GM19463 (cell line): ENCODE results near the gene TSKS.
"Not testable (repeated sequence)": the region's sequence is repeated elsewhere in the genome, so short reads cannot be mapped to it uniquely, and the experiment has no call there.

Experiments
- ATAC-seq: cut with Tn5 transposase; IDR thresholded peaks from one replicate; pipeline ENCODE4 v1.9.1; 2021; ENCODE audit warnings: mild to moderate bottlenecking, moderate library complexity; ENCODE audit not compliant: unreplicated experiment

Gene TSKS

GRCh38 chr19:49727217-49728030 is 35.7 kb downstream of the TSKS start:
- ATAC-seq: no peak

DNA sequence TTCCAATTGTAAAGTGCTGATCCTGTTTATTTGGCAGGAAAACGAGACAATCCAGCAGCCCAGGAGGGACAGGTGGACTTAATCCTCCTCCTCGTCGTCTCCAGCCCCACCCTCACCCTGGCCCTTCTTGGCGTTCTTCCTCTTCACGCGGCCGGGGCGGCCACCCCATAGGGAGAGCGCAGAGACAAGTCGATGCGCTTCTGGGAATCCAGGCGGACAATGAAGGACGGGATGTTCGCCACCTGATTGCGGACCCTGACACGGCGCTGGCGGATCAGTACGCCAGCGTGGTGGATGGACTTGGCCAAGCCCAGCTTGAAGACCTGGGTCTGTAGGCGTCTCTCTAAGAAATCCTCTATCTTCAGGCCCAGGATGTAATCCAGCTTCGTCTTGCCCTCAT is 43.7 kb downstream of the TSKS start:
- not testable (repeated sequence) for ATAC-seq

DNA sequence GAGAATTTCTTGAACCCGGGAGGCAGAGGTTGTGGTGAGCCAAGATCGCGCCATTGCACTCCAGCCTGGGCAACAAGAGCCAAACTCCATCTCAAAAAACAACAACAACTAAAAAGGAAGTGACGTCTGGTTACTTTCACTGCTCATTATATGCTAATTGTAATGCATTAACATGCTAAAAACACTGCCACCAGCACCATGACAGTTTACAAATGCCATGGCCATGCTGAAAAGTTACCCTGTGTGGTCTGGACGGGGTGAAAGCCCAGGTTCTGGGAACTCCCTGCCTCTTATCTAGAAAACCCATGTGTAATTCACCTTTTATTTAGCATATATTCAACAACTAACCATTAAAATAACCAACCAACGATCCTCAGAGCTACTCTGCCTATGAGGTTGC is 44.1 kb downstream of the TSKS start:
- no peak for ATAC-seq

DNA sequence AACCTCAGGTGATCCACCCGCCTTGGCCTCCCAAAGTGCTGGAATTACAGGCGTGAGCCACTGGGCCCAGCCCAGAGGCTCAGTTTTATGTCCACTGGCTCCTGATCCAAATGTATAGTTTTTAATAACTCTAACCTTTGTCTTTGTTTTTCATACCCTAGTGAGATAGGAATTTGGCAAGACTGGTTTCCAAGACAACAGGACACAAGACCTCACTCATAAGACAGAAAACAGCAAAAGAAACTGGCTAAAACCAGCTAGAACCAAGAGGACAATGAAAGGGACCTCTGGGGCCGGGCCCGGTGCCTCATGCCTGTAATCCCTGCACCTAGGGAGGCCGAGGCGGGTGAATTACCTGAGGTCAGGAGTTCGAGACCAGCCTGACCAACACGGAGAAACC is 44.6 kb downstream of the TSKS start:
- no peak for ATAC-seq

DNA sequence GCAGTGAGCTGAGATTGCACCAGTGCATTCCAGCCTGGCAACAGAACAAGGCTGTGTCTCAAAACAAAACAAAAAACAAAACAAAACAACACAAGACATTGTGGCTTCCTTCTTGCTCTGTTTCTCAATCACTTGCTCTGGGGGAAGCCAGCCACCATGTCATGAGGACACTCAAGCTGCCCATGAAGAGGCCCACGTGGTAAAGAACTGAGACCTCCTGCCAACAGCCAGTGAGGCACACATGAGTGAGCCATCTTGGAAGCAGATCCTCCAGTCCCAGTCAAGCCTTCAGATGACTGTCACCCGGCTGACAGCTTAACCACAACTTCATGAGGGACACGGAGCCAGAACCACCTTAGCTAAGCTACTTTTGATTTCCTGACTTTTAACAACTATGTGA is 47.0 kb downstream of the TSKS start:
- ATAC-seq: no peak

DNA sequence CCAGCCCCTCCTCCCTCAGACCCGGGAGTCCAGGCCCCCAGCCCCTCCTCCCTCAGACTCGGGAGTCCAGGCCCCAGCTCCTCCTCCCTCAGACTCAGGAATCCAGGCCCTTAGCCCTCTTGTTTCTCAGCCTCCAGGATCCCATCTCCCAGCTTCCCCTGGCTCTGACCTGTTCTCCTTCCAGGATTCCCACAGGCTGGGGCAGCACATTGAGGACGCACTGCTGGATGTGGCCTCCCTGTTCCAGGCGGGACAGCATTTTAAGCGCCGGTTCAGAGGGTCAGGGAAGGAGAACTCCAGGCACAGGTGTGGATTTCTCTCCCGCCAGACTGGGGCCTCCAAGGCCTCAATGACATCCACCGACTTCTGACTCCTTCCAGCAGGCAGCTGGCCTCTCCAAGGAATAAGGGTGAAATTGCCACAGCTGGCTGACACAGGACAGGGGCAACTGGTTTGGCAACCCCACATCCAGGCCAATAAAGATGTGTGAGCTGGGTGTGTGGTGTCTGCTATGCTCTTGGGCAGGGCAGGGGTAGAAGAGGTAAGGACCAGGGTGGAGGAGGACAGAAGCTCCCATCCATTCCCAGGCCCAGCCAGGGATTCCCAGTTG is 49.8 kb downstream of the TSKS start:
- ATAC-seq: no peak

DNA sequence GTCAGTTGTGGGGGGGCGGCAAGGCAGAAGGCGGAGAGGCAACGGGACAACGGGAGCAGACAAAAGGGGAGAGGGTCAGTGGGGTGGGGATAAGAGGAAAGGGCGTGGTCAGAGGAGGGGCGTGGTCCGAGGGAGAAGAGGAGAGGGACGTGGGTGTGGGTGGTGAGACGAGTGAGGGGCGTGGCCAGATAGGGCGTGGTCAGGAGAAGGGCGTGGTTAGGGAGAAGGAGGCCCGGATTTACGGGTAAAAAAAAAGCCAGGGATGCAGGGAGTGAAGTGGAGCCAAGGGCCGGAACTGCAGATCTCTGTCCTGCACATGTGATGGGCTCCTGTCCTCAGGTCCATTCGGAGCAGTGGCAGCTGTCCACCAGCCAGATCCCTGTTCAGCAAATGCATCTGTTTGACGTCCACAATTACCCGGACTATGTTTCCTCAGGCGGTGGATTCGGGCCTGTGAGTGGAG is 50.7 kb downstream of the TSKS start:
- ATAC-seq: no peak

DNA sequence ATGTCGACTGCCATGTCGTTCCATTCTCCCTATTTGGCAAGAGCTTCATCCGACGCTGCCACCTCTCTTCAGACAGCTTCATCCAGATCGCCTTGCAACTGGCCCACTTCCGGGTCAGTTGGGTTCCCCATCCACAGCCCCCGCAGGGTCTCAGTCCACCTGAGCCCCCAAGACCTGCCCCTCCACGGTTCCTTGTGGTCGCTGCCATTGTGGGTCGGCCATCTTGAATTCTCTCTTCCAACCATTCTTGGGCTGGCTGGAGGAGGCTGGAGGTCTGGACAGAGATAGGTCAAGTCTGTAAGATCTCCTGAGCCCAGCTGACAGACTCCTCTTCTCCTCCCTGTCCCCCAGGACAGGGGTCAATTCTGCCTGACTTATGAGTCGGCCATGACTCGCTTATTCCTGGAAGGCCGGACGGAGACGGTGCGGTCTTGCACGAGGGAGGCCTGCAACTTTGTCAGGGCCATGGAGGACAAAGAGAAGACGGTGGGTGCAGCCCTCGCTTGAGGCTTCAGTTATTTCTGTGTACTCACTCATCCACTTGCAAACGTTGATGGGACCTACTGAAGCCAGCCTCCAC is 52.6 kb downstream of the TSKS start:
- no peak for ATAC-seq

DNA sequence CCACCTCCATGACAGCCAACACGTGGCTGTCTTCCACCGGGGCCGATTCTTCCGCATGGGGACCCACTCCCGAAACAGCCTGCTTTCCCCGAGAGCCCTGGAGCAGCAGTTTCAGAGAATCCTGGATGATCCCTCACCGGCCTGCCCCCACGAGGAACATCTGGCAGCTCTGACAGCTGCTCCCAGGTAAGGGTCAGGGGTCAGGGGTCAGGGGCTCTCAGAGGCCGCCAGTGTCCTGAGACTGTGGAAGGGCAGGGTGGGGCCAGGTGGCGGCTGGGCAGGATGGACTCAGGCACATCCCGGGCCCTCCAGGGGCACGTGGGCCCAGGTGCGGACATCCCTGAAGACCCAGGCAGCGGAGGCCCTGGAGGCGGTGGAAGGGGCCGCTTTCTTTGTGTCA is 57.2 kb downstream of the TSKS start:
- ATAC-seq: no peak

DNA sequence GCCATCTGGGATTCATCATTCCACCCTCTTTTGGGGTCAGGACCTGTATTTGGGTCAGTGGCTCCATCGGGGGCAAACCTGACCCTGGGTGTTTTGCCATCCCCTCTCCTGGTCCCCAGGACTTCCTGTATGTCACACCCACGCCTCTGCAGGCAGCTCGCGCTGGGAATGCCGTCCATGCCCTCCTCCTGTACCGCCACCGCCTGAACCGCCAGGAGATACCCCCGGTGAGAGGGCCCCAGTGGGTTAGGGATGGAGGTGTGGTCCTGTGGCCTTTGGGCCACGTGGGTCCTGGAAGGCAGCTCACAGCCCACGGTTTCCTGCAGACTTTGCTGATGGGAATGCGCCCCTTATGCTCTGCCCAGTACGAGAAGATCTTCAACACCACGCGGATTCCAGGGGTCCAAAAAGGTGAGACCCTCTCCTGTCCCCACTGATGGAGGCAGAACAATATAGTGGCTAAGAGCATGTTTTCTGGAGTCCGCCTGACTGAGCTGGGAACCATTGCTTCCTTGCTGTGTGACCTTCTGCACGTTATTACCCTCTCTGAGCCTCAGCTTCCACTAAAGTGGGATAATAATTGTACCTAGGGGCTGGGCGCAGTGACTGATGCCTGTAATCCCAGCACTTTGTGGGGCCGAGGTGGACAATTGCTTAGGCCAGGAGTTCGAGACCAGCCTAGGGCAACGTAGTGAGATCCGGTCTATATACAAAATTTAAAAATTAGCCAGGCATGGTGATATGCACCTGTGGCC is 58.0 kb downstream of the TSKS start:
- no peak for ATAC-seq

DNA sequence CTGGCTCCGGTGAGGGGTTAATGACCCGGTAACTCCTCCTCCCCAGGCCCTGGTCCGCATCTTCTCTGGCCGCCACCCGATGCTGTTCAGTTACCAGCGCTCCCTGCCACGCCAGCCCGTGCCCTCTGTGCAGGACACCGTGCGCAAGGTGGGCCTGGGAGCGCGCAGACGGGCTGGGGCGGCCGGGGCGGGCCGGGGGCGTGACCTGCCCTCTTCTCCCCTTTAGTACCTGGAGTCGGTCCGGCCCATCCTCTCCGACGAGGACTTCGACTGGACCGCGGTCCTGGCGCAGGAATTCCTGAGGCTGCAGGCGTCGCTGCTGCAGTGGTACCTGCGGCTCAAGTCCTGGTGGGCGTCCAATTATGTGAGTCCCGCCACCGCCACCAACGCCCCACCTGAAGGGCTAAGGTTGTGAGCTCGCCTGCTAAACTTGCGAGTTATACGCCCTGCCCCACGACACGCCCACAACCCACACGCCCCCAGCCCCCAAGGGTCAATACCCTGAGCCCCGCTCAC is 61.8 kb downstream of the TSKS start:
- ATAC-seq: no peak

- no peak for ATAC-seq
Observed at GRCh38 chr19:49700563-49700962, 62.5 kb downstream of the TSKS start.

DNA sequence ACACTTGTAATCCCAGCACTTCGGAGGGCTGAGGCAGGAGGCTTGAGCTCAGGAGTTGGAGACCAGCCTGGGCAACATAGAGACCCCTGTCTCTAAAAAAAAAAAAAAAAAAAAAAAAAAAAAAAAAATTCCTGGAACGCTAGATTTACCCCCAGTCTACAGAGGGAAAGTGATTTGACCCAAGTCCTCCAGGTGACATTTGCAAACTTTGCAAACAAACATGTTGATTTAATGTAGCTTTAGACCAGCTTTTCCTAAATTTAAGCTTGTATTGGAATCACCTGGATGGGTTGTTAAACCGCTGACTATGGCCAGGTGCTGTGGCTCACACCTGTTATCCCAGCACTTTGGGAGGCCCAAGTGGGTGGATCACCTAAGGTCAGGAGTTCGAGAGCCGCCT is 63.7 kb downstream of the TSKS start:
- no peak for ATAC-seq

GRCh38 chr19:49696865-49697264 is 66.2 kb downstream of the TSKS start:
- no peak for ATAC-seq

GRCh38 chr19:49696115-49696514 is 67.0 kb downstream of the TSKS start:
- ATAC-seq: no peak

DNA sequence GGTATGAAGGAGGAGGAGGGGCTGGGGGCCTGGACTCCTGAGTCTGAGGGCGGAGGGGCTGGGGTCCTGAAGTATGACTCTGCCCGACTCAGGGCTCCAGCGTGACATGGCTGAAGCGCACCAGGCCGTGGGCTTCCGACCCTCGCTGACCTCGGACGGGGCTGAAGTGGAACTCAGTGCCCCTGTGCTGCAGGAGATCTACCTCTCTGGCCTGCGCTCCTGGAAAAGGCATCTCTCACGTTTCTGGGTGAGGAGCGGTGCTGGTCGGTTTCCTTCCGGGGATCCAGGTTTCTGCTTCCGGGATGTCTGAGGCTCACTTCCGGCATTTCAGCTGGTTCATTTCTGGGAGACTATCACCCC is 71.0 kb downstream of the TSKS start:
- no peak for ATAC-seq

GRCh38 chr19:49691243-49692146 is 71.6 kb downstream of the TSKS start:
- ATAC-seq: no peak

DNA sequence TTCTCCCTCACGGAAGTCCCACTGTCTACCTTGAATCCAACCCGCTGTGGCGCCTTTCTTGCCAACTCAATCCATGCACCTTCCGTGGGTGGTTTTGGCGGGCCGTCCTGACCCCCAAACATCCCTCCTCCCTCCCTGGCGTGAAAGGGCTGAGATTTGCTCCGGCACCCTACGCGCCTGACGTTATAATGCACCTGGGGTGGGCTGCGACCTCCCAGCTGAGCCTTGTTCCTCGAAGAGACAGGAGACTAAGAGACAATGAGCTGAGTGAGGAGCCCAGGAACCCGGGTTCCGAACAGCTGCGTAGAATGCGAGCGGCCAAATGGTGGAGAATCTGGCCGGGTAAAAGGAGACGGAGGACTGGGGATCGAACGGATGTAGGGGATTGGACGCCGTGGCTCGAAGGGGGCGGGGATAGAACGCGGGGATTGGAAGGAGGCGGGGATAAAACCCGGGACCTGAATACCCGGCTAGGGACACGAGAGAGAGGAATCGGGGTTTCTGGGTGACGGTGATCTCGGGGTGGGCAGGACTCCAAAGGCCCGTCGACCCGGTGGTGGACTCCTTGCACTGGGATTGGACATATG is 72.4 kb downstream of the TSKS start, which contains the start of gene CPT1C:
Gene CPT1C, plus strand, starts transcription at position 461 of the 587 bp plus-strand sequence. CDS start 1,137 bp downstream, outside the sequence.
- ATAC-seq: no peak

DNA sequence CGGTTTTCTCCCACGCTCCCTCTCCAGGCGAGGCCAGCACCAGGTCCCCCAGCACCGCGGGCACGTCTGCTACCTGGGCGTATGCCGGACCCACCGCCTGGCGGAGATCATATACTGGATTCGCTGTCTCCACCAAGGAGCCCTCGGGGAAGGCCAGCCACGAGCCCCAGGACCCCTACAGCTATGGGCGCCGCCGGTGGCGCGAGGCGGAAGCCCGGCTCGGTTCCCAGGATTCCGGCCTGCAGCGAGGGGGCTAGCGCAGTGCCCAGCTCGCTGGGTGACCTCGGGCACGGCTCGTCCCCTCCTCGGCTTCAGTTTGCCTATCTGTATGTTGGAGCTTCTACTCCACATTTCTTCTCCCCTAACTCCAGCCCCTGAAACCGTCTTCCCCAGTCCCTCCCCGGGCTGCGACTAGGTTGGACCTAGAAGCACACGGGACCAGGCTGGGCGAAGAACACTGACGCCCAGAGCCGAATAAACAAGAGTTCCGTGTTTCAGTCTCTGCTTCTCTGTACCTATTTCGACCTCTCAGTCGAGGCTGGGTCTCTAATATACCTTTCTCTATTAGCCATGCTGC is 72.9 kb downstream of the TSKS start:
- ATAC-seq: no peak
